ENCODE results near the gene CYB5A.

Gene CYB5A

DNA sequence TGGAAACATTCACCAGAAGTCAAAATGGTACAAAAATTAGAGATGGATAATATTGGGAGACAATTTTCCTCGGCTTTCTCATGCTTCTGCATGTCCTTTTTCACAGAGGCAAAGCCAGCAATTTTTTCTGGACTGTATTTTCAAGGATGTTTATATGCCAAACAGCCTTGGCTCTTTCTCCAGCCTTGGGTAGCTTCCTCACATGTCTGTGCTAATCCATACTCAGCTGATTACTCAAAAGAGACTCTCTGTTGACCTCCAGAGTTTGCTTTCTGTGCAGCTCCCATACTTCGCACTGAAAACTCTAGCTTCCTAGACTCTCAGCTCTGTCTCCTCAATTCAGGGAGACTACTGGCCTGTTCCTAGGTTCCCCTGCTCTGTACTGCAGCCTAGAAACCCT, 34.5 kb upstream of the CYB5A start:
- no peaks in the 10 kb centered on the region for H3K4me1 ChIP-seq (ENCODE audit: control insufficient read depth, insufficient read depth, low read length)
- H3K4me3 ChIP-seq (ENCODE audit: low read depth, low read length), result no peak overlapping the region
- H3K27me3 ChIP-seq (ENCODE audit: control insufficient read depth, insufficient read depth, low read length), result no peaks in the 10 kb centered on the region
- H3K9ac ChIP-seq (ENCODE audit: low read depth, low read length), result no peak overlapping the region
- H3K27ac ChIP-seq (ENCODE audit: low read depth, low read length), result no peak overlapping the region
- H3K9me3 ChIP-seq (ENCODE audit: control insufficient read depth, insufficient read depth, low read length), result no peaks in the 10 kb centered on the region
- no peaks in the 10 kb centered on the region for H3K36me3 ChIP-seq (ENCODE audit: control insufficient read depth, insufficient read depth, low read length)

GRCh38 chr18:74316257-74317170, 24.8 kb upstream of the CYB5A start:
- Histone ChIP-seq H3K36me3 (ENCODE audit: control insufficient read depth, insufficient read depth, low read length) (no peaks in the 10 kb centered on the region), H3K4me3 (ENCODE audit: low read depth, low read length) (no peak overlapping the region), H3K9me3 (ENCODE audit: control insufficient read depth, insufficient read depth, low read length) (peaks cover 5% of the 10 kb centered on the region; the same call in 1 of the 2 replicates), H3K9ac (ENCODE audit: low read depth, low read length) (no peak overlapping the region), H3K4me1 (ENCODE audit: control insufficient read depth, insufficient read depth, low read length) (peaks cover 8% of the 10 kb centered on the region; the same call in 1 of the 2 replicates), H3K27me3 (ENCODE audit: control insufficient read depth, insufficient read depth, low read length) (no peaks in the 10 kb centered on the region), H3K27ac (ENCODE audit: low read depth, low read length) (no peak overlapping the region)

DNA sequence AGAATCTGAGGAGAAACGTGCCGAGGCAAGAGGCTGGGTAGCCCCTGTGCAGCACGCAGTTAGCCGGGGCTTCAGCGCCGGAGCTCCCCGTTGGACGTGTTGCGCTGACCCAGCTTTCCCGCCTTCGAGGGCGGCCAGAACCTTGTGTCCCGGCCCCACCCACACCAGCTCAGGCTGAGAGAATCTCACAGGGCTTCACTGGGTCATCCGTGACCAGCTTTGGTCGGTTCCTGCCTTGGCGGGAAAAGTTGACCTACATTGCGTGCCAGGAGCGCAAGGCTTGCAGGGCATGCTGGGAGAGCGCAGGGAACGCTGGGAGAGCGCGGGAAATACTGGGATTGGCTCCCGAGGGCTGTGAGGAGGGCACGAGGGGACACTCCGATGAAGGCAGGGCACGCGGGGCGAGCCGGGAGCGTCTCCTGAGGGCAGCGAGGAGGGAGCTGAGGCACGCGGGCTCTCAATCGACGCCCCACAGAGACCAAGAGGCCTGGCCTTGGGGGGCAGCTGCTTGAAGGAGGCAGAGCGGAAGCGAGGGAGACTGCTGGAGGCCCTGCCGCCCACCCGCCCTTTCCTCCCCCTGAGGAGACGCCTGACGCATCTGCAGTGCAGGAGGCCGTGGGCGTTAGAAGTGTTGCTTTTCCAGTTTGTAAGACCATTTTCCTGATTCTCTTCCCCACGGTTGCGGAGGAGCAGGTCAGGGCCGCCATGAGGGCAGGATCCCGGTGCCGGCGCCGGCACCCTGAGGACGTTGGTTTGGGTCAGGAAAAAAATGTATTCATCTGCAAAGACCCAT, 23.9 kb upstream of the CYB5A start, which contains the start of gene C18orf63:
TSS of gene C18orf63 (plus strand) at position 376 of the 793 bp plus-strand sequence. CDS start 2,027 bp downstream, outside the sequence.
- H3K9me3 ChIP-seq (ENCODE audit: control insufficient read depth, insufficient read depth, low read length), result peaks cover 5% of the 10 kb centered on the region; the same call in 1 of the 2 replicates
- no peak within 1 kb of the TSS for H3K4me3 ChIP-seq (ENCODE audit: low read depth, low read length)
- no peaks in the 10 kb centered on the region for H3K27me3 ChIP-seq (ENCODE audit: control insufficient read depth, insufficient read depth, low read length)
- no peak within 1 kb of the TSS for H3K9ac ChIP-seq (ENCODE audit: low read depth, low read length)
- H3K27ac ChIP-seq (ENCODE audit: low read depth, low read length), result no peak within 1 kb of the TSS
- H3K4me1 ChIP-seq (ENCODE audit: control insufficient read depth, insufficient read depth, low read length), result peaks cover 8% of the 10 kb centered on the region; the same call in 1 of the 2 replicates
- no peaks in the 10 kb centered on the region for H3K36me3 ChIP-seq (ENCODE audit: control insufficient read depth, insufficient read depth, low read length)

DNA sequence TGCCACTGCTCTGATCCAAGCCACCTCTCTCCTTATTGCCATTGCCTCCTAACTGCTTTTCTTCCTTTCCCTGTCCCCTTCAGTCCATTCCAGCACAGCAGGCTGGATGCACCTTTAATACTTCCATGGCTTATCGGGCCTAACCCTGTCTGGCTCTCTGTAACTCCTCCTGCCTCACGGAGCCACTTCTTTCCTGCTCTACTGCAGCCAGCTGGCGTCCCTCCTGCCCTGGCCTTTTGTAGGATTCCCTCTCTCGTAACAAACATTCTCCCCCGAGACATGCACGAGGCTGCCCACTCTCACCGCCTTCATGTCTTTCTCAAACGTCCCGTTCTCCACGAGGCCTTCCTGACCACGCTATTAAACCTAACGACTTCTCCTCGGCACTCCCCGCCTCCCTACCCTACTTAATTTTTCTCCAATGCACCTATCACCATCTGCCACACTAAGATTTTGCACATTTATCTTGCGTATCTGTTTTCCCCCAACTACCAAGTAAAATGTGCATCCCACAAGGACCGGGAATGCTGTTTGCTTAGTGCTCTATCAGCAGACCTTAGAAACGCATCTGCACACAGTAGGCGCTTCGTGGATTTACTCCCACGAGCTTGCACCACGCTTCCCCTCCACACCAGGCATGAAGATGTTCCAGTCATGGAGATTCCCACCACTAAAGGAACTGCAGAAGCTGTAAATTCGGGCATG, 23.1 kb upstream of the CYB5A start:
- H3K4me1 ChIP-seq (ENCODE audit: control insufficient read depth, insufficient read depth, low read length), result peaks cover 8% of the 10 kb centered on the region; the same call in 1 of the 2 replicates
- no peaks in the 10 kb centered on the region for H3K36me3 ChIP-seq (ENCODE audit: control insufficient read depth, insufficient read depth, low read length)
- H3K27ac ChIP-seq (ENCODE audit: low read depth, low read length), result no peak overlapping the region
- no peak overlapping the region for H3K4me3 ChIP-seq (ENCODE audit: low read depth, low read length)
- H3K27me3 ChIP-seq (ENCODE audit: control insufficient read depth, insufficient read depth, low read length), result no peaks in the 10 kb centered on the region
- H3K9me3 ChIP-seq (ENCODE audit: control insufficient read depth, insufficient read depth, low read length), result peaks cover 5% of the 10 kb centered on the region; the same call in 1 of the 2 replicates
- H3K9ac ChIP-seq (ENCODE audit: low read depth, low read length), result no peak overlapping the region

DNA sequence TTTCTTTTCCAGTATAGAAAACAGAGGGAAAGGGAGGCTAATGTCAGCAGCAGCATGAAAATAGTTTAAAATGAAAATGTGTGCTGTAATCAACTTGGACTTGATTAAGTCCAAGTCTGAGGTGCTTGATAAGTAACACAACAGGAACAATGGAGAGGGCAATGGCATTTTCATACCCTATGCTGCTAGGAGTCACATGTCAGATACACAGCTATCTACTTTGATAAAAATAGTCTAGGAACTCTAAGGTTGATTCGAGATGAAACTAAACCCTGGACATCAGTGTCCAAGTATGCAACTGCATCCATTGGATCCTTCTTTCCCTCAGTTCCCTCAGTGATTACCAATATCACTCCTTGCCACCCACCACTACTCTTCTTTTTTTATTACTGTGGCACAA, 19.2 kb upstream of the CYB5A start:
- Histone ChIP-seq H3K27ac (ENCODE audit: low read depth, low read length) (no peak overlapping the region), H3K9ac (ENCODE audit: low read depth, low read length) (no peak overlapping the region), H3K36me3 (ENCODE audit: control insufficient read depth, insufficient read depth, low read length) (no peaks in the 10 kb centered on the region), H3K4me3 (ENCODE audit: low read depth, low read length) (no peak overlapping the region), H3K4me1 (ENCODE audit: control insufficient read depth, insufficient read depth, low read length) (no peaks in the 10 kb centered on the region), H3K9me3 (ENCODE audit: control insufficient read depth, insufficient read depth, low read length) (peaks cover 5% of the 10 kb centered on the region; the same call in 1 of the 2 replicates), H3K27me3 (ENCODE audit: control insufficient read depth, insufficient read depth, low read length) (no peaks in the 10 kb centered on the region)

- Histone ChIP-seq H3K27me3 (ENCODE audit: control insufficient read depth, insufficient read depth, low read length) (no peaks in the 10 kb centered on the region), H3K36me3 (ENCODE audit: control insufficient read depth, insufficient read depth, low read length) (no peaks in the 10 kb centered on the region), H3K9me3 (ENCODE audit: control insufficient read depth, insufficient read depth, low read length) (peaks cover 5% of the 10 kb centered on the region; the same call in 1 of the 2 replicates), H3K9ac (ENCODE audit: low read depth, low read length) (no peak overlapping the region), H3K27ac (ENCODE audit: low read depth, low read length) (no peak overlapping the region), H3K4me3 (ENCODE audit: low read depth, low read length) (no peak overlapping the region), H3K4me1 (ENCODE audit: control insufficient read depth, insufficient read depth, low read length) (no peaks in the 10 kb centered on the region)
Observed at GRCh38 chr18:74310411-74310810, 18.6 kb upstream of the CYB5A start.

DNA sequence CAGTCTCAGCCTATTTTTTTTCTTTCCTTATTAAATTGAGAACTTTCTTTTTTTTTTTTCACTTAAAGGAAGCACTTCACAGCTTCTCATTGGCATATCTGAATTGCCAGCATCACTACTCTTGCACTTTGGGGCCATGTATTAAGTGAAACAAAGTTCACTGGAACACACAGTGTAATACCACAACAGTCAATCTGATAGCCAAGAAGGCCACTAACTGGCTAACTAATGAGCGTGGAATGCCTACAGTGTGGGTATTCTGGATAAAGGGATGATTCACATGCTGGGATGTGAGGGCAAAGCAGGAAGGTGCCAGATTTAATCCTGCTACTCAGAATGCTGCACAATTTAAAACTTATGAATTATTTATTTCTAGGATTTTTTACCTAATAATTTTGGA, 12.2 kb upstream of the CYB5A start:
- Histone ChIP-seq H3K9ac (ENCODE audit: low read depth, low read length) (no peak overlapping the region), H3K27me3 (ENCODE audit: control insufficient read depth, insufficient read depth, low read length) (no peaks in the 10 kb centered on the region), H3K27ac (ENCODE audit: low read depth, low read length) (no peak overlapping the region), H3K4me3 (ENCODE audit: low read depth, low read length) (no peak overlapping the region), H3K36me3 (ENCODE audit: control insufficient read depth, insufficient read depth, low read length) (no peaks in the 10 kb centered on the region), H3K9me3 (ENCODE audit: control insufficient read depth, insufficient read depth, low read length) (no peaks in the 10 kb centered on the region), H3K4me1 (ENCODE audit: control insufficient read depth, insufficient read depth, low read length) (no peaks in the 10 kb centered on the region)

- no peak overlapping the region for H3K27ac ChIP-seq (ENCODE audit: low read depth, low read length)
- H3K4me3 ChIP-seq (ENCODE audit: low read depth, low read length), result no peak overlapping the region
- no peaks in the 10 kb centered on the region for H3K9me3 ChIP-seq (ENCODE audit: control insufficient read depth, insufficient read depth, low read length)
Observed at GRCh38 chr18:74303306-74303705, 11.5 kb upstream of the CYB5A start.

GRCh38 chr18:74299746-74300145, 8.0 kb upstream of the CYB5A start:
- H3K9ac ChIP-seq (ENCODE audit: low read depth, low read length), result no peak overlapping the region

More at GRCh38 chr18:74303306-74303705, 11.5 kb upstream of the CYB5A start:
- H3K36me3 ChIP-seq (ENCODE audit: control insufficient read depth, insufficient read depth, low read length), result no peaks in the 10 kb centered on the region
- no peaks in the 10 kb centered on the region for H3K27me3 ChIP-seq (ENCODE audit: control insufficient read depth, insufficient read depth, low read length)
- no peaks in the 10 kb centered on the region for H3K4me1 ChIP-seq (ENCODE audit: control insufficient read depth, insufficient read depth, low read length)
- H3K9ac ChIP-seq (ENCODE audit: low read depth, low read length), result no peak overlapping the region

GRCh38 chr18:74299162-74299561, 7.4 kb upstream of the CYB5A start:
- H3K27ac ChIP-seq (ENCODE audit: low read depth, low read length), result no peak overlapping the region
- H3K4me3 ChIP-seq (ENCODE audit: low read depth, low read length), result no peak overlapping the region
- H3K9me3 ChIP-seq (ENCODE audit: control insufficient read depth, insufficient read depth, low read length), result no peaks in the 10 kb centered on the region
- H3K27me3 ChIP-seq (ENCODE audit: control insufficient read depth, insufficient read depth, low read length), result no peaks in the 10 kb centered on the region
- H3K36me3 ChIP-seq (ENCODE audit: control insufficient read depth, insufficient read depth, low read length), result no peaks in the 10 kb centered on the region
- no peak overlapping the region for H3K9ac ChIP-seq (ENCODE audit: low read depth, low read length)
- no peaks in the 10 kb centered on the region for H3K4me1 ChIP-seq (ENCODE audit: control insufficient read depth, insufficient read depth, low read length)

More at GRCh38 chr18:74299746-74300145, 8.0 kb upstream of the CYB5A start:
- Histone ChIP-seq H3K4me1 (ENCODE audit: control insufficient read depth, insufficient read depth, low read length) (no peaks in the 10 kb centered on the region), H3K27me3 (ENCODE audit: control insufficient read depth, insufficient read depth, low read length) (no peaks in the 10 kb centered on the region), H3K9me3 (ENCODE audit: control insufficient read depth, insufficient read depth, low read length) (no peaks in the 10 kb centered on the region), H3K36me3 (ENCODE audit: control insufficient read depth, insufficient read depth, low read length) (no peaks in the 10 kb centered on the region), H3K27ac (ENCODE audit: low read depth, low read length) (no peak overlapping the region), H3K4me3 (ENCODE audit: low read depth, low read length) (no peak overlapping the region)

Data from HUES48 (cell line).